Kidney glomerular epithelial cell (primary cell): ENCODE data around the gene C2orf15.
"Not testable (repeated sequence)": the region's sequence is repeated elsewhere in the genome, so short reads cannot be mapped to it uniquely, and the experiment has no call there.

Experiments
- DNase-seq: peaks from one replicate; lab custom pipeline; 2025; lab: John Stamatoyannopoulos, UW

C2orf15 gene, protein sequence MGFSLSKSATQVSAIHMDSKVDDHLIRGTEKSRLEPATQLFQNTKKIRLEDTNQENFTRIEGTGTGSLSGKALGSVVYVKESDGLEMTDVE

DNA sequence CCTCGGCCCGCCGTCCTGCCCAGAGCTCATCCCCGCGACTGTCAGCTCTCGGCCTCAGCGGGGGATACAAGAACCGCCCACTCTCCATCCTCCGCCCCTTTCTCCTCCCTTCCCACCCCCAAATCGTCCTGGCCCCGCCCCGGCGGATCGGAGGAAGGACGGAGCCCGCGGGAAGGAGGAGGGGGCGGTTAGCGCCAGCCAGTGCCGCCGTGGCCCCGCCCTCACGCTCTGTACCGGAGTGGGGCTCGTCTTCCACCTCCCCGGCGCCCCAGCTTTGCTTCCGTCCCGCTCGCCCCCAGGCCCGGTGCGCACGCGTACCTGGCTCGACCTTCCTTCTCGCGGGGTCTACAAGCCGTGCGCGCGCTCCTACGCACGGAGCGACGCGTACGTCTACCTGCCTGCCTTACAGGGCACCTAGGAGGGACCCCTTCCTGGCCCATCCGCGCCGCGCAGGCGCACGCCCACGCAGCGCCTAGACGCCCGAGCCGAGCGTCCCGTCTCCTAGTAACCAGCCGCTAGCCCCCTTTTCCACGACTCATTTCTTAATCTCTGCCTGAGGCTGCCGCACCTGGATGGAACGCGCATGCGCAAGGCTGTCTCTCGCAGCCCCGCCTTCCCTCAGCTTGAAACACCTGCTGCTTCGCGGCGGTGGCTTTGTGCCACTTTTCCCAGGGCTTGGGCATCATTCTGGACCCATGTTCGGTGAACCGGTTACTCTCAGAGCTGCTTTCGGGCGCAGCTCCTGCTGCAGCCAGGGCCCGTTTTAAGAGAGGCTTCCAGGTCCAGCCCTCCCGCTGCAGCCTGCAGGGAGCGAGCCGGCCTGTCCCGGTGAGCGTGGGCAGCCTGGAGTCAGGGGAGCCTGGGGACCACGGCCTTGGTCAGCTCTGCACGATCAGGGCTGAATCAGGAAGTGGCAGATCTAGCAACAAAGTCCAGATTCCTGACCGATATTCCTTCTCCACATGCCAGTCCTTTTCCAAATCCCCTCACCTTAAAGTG is at the start of gene C2orf15:
Gene C2orf15, plus strand, starts transcription at position 598 of the 999 bp plus-strand sequence. CDS start 8,852 bp downstream, outside the sequence.
- peak; percentile 81 for DNase-seq

DNA sequence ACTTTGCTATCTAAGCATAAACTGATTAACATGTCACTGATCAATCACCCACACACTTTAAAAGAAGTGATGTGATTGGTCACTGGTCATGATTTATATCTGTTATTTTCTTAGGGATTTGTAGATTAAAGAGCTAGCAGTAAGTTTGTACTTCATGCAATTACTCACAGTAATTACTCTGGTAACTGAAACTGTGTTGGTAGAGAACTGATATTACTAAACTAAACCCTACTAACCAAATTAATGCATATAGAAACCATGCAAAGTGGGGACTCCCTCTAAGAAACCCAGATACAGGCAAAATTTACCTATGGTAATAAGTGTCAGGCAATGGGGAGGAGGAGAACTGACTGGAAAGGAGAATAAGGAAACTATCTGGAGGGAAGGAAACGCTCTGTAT is 44.8 kb upstream of the C2orf15 start:
- no peak for DNase-seq

DNA sequence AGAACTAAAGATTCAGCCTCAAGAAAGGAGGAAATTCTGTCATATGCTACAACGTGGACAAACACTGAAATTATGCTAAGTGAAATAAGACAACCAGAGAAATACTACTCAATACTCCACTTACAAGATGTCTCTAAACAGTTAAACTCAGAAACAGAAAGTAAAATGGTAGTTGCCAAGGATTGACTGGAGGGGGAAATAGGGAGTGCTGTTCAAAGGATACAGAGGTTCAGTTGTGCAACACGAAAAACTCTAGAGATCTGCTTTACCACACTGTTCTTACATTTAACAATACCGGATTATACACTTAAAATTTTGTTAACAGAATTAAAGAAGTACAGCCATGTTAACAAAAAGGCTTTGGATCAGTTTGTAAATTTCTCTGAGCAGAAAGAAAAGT is 39.8 kb upstream of the C2orf15 start:
- no peak for DNase-seq

DNA sequence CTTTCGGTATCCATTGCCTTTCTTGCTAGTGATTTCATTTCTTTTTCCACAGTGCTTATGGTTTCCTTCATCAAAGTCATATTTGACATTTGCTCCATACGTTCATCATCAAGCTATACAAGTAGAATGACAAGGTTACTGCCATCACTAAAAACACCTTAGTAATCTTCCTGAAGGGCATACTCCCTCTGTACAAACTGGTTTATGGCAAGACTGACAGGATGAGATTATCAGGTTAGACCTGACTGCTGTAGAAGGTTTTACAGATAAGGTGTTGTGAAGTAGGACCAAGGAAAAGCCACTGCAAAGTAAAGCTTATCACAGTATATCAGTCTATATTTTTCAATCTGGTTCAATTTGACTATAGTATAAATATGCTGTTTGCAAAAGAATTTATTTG is 37.5 kb upstream of the C2orf15 start:
- DNase-seq = no peak

DNA sequence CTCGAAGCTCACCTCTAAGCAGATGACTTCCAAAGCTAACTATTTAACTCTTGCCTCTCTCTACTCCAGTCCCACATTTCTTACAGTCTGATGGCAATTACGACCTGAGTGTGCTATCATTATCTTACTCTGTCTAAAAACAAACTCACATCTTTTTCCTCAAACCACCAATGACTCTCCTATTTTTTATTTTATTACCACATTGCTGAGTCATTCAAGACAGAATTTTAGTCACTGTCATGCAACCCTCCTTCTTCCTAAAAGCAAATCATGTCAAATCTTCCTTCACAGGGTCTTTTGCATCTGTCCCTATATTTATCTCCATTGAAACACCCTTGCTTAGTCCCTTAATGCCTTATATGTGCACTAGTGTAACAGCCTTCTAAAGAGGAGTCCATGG is 34.6 kb upstream of the C2orf15 start:
- no peak for DNase-seq

DNA sequence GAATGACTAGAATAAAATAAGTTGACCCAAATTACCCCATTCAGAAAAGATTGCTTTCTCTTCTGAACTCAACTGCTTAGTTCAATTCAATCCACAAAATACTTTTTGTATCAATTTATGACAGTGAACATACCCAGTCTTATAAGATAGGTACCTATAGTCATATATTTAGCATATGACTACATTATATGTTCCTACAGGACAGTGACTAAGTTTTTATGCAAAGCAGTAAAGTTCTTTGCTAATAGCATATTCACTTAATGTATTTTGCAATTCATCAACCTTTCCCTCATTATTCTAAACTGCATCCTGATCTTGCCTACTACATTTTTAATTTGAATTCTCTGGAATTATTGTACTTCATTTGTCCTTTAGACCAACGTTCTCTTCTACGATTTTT is 30.3 kb upstream of the C2orf15 start:
- no peak for DNase-seq

DNA sequence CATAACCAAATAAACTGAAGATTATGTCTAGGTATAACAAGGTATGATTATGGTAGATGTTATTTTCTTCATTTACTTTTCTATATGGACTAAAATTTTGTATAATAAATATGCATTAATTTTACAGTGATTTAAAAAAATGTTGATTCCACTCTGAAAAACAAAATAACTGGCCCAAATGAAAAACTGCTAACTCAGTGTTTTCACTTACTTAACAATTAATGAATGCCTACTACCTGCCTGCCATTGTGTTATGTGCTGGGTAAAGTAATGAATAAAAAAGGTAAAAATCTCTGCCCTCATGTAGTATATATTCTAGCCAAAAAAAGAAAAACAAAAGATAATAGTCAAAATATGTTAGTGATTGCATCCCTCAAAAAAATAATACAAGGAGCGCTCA is 29.6 kb upstream of the C2orf15 start:
- no peak for DNase-seq

DNA sequence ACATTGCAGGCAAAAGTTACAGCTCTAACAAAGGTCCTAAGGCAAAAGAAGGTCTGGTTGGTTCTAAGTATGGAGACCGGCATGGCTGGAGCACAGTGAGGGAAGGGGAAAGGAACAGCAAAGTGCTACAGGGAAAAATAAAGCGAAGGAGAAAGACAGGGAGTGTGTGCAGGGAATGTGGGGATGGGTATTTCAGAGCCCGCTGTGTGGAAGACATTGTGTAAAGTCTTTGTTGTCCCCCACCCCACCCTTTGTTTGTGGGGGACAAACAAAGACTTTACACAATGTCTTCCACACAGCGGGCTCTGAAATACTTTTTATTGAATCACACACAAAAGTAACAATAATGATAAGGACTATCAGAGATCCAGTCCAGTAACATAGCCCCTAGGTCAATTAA is 28.9 kb upstream of the C2orf15 start:
- no peak for DNase-seq

DNA sequence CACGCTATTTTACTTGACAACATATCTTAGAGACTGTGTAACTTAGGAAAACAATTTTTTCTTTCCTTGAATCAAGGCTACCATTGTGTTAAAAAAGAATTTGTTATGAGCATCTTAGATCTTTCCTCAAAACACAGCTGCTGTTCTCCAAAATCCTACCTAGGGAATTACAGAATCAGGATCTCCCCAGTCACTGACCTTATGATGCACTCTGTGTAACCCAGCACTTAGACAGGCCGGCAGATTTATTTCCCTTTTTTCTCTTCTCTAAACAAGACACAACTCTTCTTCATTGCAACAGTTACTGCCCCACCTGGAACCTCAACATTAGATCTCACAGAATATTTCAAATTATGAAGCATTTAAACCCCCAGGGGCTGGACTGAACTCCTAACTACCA is 13.5 kb upstream of the C2orf15 start:
- DNase-seq = no peak

DNA sequence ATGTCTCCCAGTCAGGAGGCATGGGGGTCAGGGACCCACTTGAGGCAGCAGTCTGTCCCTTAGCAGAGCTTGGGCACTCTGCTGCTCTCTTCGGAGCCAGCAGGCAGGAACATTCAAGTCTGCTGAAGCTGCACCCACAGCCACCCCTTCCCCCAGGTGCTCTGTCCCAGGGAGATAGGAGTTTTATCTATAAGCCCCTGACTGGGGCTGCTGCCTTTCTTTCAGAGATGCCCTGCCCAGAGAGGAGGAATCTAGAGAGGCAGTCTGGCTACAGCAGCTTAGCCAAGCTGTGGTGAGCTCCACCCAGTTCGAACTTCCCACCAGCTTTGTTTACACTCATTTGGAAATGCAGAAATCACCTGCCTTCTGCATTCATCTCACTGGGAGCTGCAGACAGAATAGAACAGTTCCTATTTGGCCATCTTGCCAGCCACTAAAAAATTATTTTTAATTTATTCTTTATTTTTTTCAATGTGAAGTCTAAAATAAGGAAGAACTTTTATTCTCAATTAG is 6.4 kb upstream of the C2orf15 start:
- DNase-seq = not testable (repeated sequence)

DNA sequence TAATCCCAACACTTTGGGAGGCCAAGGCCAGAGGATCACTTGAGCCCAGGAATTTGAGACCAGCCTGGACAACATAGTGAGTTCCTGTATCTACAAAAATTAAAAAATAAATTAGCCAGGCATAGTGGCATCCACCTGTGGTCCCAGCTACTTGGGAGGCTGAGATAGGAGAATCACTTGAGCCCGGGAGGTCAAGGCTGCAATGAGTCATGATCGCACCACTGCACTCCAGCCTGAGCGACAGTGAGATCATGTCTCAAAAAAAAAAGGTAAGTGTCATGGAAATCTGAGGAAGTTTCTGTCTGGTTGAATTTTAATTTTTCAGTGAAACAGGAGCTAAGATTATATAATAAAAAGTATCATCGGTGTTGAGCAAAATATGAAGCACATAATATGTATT is 2.5 kb upstream of the C2orf15 start:
- DNase-seq = no peak

DNA sequence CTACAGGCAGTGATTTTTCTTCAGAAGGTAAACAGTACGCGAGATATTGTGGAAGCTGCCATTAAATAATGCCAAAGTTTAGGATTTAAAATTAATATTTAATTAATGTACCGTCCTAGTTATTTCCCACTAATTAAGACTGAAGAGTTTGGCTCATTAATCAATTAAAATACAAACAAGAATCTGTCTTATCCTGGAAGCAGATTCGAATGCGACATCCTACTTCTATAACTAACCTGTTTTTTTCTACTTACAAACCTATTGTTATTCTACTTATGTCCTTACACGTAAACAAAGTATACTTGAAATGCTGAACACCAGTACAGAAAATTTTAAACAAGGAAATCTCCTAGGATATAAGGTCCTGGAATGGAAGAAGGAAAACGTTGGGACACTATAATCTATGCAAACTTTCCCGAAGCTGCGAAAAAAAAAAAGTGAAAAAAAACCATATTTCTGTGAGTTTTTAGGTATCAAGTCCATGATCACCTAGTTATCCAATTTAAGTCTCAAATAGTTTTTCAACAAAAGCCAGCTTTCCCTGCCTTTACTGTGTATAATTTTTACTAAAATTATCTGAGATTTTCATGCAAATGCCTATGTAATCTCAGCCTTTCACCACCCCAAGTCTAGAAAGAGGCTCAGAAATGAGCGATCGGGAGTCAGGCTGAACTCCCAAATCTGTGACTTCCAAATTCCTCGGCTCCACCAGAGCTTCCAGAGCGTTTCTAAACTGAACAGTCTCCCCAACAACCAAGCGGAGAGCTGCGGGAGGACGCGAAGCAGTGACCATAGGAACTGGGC is 1.2 kb upstream of the C2orf15 start:
- peak; percentile 63 for DNase-seq

DNA sequence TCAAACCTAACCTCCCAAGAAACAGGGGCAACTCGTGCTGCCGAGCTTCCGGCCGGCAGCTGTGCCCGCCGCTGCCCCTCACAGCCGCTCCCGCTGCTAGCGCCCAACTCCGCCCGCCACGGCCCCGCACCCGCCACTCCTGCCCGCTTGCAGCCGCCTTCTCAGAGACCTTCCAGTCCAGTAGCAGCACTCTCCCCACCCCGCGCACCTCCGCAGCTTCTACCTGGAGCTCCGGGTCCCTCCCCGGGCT is 722 bp upstream of the C2orf15 start:
- no peak for DNase-seq

DNA sequence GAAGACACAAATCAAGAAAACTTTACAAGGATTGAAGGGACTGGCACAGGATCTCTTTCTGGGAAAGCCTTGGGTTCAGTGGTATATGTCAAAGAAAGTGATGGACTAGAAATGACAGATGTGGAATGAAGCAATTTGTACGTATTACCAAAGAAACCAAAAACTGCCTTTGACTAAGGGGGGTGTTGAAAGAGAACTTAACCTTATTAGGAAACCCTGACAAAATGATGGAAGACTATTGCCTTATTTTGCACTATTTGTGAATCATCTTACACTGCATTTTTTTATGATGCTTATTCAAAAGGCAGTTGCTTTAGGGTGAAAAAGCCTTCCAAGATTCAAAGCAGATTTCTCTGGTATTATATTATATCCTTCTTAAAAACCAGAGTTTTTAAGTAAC is 9.2 kb downstream of the C2orf15 start:
- DNase-seq = no peak

DNA sequence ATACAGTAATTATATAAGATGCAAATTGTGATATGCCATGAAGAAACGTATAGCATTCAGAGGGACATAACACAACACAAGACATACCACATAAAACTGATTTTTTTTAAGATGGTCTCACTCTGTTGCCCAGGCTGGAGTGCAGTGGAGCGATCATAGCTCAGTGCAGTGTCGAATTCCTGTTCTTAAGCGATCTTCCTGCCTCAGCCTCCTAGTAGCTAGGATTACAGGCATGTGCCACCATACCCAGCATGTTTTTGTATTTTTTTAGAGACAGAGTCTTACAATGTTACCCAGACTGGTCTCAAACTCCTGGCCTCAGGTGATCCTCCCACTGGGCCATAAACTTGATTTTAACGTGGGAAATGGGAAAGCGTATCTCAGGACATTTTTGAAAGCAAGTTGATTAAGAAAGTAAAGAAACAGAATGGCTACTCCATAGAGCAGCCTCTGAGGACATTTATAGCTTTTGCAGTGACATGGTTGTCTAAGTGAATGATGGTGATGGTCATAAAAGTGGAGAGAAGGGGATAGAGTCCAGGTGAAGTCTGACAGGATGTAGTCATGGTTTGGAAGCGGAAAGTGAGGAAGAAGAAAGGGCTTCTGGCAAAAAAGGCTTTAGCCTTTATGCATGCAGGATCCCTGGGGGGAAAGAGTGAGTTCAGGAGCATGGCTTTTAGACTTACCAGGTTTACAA is 10.8 kb downstream of the C2orf15 start:
- DNase-seq = no peak

DNA sequence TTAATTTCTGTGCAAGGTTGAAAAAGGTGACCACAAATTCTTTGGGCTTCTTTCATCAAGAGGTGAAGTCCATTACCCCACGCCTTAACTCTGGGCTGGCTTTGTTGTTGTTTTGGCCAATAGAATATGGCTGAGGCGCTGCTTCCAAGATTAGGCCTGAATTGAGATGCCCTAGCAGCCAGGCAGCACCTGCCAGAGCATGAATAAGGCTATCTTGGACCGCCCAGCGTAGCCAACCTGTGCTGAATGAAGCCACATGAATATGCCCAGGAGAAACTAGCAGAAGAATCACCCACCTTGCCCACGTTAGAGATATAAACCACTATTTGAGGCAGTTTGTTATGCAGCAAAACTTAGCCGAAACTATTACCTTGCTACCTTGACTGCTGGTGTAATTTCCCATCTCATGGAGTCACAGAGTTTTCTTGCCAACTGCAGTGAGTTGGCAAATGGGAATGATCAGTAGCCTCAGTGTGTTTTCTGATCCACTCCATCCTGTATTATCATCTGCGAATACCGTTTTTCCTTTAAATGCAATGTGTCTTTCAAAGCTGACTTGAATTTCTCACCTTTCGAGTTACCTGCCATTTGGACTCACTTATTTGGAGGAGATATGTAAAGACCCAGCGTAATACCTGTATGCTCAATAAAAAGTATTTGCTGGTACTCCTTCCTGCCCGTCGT is 12.6 kb downstream of the C2orf15 start:
- peak; percentile 9 for DNase-seq

DNA sequence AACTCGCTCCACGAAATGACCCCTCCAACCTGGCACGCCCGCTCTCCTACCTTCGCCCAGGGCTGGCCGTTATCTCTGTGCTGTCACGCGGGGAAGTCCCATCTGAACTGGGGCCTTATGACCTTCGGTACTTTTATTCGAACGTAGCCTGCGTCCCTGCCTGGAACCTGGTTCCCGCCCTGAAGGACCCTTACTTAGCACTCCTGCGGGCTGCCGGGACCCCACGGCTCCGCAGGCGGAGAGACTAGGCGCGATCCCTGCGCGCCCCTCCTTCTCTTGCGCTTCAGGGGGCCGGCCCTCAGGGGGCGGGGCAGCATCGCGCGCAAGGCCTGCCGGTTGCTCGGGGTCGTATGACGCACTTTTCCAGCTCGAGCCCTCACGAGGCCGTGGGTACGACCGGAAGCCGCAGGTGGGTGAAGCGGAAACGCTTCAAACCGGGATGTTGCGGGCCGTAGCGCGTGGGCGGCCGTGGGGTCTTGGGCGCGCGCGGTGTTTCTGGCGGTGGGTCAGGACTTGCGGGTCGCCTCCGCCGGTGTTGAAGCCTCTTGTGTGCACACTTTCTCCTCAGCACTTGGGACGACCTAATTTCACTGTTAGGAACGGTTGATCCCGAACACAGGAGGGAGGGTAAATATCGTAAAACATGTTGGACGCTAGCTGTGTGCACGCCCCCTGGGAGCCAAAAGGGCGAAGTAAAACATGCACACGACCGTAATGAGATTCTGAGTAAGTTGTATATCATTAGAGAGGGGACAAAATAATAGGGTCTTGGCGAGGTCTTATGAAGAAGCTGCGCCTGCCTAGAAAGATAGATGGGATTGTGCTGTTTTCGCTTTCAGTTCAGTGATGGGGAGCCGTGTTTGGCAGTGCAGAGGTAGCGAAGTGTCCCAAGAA is 13.4 kb downstream of the C2orf15 start, which contains the start of the genes LIPT1 and TSGA10:
Gene LIPT1, plus strand, starts transcription at position 325 of the 894 bp plus-strand sequence. CDS start 6,991 bp downstream, outside the sequence.
Gene TSGA10, minus strand, starts transcription at position 300 of the 894 bp plus-strand sequence. CDS start 45,503 bp downstream, outside the sequence.
- peak; percentile 65 for DNase-seq

DNA sequence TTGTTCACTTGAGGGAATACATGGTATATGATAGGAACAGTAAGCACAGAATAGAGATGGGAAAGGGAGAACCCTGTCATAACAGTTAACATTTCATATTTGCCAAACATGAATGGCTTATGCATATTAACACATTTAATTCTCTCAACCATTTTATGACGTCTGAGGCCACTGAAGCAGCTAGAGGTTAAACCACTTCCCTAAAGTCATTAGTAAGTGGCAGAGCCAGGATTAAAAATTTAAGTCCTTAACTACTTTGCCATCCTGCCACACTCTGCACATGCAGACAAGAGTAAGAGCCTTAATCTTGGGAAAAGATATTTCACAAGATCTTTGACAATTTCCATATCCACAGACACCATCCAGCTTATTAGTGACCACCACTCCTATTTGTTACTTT is 15.4 kb downstream of the C2orf15 start:
- DNase-seq = no peak

DNA sequence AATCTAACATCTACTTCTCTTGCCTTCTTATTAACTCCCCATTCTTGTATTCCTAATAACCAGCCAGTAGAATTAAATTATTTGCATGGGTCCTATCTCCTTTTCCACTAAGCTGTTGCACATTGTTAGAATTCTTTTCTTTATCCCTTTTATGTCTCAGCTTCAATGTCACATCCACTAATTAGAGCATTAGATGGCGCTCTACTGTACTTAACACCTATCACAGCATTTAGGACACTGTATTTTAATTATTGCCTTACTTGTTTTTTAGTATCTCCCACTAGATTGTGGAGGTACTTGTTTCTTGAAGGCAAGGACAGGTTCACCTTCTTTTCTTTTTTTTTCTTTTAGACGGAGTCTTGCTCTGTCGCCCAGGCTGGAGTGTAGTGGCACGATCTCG is 17.1 kb downstream of the C2orf15 start:
- no peak for DNase-seq

DNA sequence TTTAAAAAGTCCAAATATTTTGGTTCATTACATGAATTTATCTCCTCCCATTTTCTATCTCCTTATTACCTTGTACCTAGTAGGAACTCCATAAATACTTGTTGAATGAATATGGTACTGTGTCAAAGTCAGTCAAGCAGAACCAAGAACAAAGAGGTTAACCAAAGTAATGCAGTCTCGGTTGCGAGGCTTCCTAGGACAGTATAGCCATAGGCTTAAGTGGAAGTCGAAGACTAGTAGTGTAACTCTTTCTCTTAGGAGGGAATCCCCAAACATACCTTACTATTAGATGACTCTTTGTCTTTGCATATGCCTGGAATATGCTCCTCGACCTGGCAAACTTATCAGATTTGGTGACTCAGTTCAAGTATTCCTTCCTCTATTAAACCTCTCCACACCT is 18.1 kb downstream of the C2orf15 start:
- no peak for DNase-seq
